GM23338 (cell line): Measurements from ENCODE around the gene HIVEP3.

Source experiments
- CREB1 ChIP-seq: fragments of 250-450 bp; sonication (Bioruptor Pico); IDR thresholded peaks from 2 replicates; pipeline ENCODE4 v1.5.0; 2020; ENCODE audit warnings: low read depth, mild to moderate bottlenecking, moderate library complexity
- EZH2 ChIP-seq: fragments of 200-600 bp; sonication (generic); IDR thresholded peaks from one replicate; pipeline ENCODE4 v1.8.0; 2017; ENCODE audit warnings: antibody characterized with exemption, mild to moderate bottlenecking, low read depth; ENCODE audit not compliant: unreplicated experiment
- EZH2phosphoT487 ChIP-seq: fragments of 200-600 bp; sonication (generic); IDR thresholded peaks from one replicate; pipeline ENCODE4 v1.8.1; 2018; ENCODE audit warnings: antibody characterized with exemption; ENCODE audit not compliant: unreplicated experiment
- JUNB ChIP-seq: IDR thresholded peaks from one replicate; pipeline ENCODE4 v1.6.1; 2016; ENCODE audit warnings: antibody characterized with exemption; ENCODE audit not compliant: unreplicated experiment
- NANOG ChIP-seq: IDR thresholded peaks from 2 replicates; pipeline ENCODE4 v1.6.1; 2016; ENCODE audit warnings: antibody characterized with exemption, borderline replicate concordance
- POLR2AphosphoS5 ChIP-seq: IDR thresholded peaks from 2 replicates; pipeline ENCODE4 v1.6.1; 2016; ENCODE audit warnings: antibody characterized with exemption, low read depth
- ZNF114 ChIP-seq: fragments of 250-450 bp; sonication (Bioruptor Pico); IDR thresholded peaks from 2 replicates; pipeline ENCODE4 v1.5.0; 2020; ENCODE audit warnings: mild to moderate bottlenecking, moderate library complexity
- TF ChIP-seq, protein P1 (sequence below), 2 experiments: fragments of 200-600 bp in 1 of 2; sonication (generic) in 1 of 2; conservative IDR thresholded peaks; 2 replicates each; pipeline versions ENCODE4 v1.5.1 to v1.6.1; 2016 to 2017; ENCODE audit warnings: antibody characterized with exemption in 2 of 2, low read depth in 2 of 2, mild to moderate bottlenecking in 2 of 2, moderate library complexity in 1 of 2
- TF ChIP-seq, protein P2 (sequence below): IDR thresholded peaks from one replicate; pipeline ENCODE4 v1.6.1; 2018; ENCODE audit warnings: antibody characterized with exemption; ENCODE audit not compliant: unreplicated experiment

DNA sequence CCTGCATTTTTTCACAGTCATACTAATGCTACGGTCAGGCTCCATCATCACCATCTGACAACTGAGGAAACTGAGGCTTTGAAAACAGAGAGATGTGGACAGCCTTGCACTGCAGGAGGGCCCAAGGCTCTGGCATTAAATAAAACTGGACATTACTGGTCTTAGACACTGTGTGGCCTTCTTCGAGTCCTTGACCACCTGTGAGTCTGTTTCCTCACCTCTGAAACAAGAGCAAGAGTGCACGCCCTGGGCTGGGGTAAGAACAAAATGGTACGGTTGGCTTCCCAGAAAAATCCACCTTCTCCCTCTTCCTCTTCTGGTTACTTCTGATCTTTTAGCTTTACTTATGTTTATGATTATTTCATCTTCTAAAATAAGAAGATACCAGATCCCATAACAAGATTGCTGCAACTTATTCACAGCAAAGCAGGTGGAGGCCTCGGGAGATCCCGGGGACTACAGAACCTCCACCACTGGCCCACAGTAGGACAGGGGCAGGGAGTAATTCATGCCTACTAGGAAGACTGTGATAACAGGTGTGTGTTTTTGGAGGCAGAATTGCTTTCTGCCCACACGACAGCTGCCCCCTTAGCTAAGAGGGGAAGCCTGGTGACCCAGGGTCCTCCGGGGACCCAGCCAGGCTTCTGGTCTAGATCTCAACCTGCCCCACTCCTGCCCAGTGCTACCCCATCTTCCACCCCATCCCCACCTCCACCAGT, 277.8 kb downstream of the HIVEP3 start:
- no peak for TF ChIP-seq POLR2AphosphoS5
- TF ChIP-seq, protein P1, sequence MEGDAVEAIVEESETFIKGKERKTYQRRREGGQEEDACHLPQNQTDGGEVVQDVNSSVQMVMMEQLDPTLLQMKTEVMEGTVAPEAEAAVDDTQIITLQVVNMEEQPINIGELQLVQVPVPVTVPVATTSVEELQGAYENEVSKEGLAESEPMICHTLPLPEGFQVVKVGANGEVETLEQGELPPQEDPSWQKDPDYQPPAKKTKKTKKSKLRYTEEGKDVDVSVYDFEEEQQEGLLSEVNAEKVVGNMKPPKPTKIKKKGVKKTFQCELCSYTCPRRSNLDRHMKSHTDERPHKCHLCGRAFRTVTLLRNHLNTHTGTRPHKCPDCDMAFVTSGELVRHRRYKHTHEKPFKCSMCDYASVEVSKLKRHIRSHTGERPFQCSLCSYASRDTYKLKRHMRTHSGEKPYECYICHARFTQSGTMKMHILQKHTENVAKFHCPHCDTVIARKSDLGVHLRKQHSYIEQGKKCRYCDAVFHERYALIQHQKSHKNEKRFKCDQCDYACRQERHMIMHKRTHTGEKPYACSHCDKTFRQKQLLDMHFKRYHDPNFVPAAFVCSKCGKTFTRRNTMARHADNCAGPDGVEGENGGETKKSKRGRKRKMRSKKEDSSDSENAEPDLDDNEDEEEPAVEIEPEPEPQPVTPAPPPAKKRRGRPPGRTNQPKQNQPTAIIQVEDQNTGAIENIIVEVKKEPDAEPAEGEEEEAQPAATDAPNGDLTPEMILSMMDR (conservative IDR thresholded peaks at IDR 0.05; ENCODE audit: low read depth in 2 of 2) = no peak
- no peak for TF ChIP-seq JUNB
- TF ChIP-seq CREB1 = no peak
- TF ChIP-seq EZH2 = no peak
- TF ChIP-seq, protein P2, sequence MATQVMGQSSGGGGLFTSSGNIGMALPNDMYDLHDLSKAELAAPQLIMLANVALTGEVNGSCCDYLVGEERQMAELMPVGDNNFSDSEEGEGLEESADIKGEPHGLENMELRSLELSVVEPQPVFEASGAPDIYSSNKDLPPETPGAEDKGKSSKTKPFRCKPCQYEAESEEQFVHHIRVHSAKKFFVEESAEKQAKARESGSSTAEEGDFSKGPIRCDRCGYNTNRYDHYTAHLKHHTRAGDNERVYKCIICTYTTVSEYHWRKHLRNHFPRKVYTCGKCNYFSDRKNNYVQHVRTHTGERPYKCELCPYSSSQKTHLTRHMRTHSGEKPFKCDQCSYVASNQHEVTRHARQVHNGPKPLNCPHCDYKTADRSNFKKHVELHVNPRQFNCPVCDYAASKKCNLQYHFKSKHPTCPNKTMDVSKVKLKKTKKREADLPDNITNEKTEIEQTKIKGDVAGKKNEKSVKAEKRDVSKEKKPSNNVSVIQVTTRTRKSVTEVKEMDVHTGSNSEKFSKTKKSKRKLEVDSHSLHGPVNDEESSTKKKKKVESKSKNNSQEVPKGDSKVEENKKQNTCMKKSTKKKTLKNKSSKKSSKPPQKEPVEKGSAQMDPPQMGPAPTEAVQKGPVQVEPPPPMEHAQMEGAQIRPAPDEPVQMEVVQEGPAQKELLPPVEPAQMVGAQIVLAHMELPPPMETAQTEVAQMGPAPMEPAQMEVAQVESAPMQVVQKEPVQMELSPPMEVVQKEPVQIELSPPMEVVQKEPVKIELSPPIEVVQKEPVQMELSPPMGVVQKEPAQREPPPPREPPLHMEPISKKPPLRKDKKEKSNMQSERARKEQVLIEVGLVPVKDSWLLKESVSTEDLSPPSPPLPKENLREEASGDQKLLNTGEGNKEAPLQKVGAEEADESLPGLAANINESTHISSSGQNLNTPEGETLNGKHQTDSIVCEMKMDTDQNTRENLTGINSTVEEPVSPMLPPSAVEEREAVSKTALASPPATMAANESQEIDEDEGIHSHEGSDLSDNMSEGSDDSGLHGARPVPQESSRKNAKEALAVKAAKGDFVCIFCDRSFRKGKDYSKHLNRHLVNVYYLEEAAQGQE = no peak
- TF ChIP-seq EZH2phosphoT487 = no peak
- no peak for TF ChIP-seq NANOG
- no peak for TF ChIP-seq ZNF114
